ENCODE measurements around the gene AFMID.

GRCh38 chr17:78240012-78240655, 53.0 kb downstream of the AFMID start:
- TF ChIP-seq, protein P1, sequence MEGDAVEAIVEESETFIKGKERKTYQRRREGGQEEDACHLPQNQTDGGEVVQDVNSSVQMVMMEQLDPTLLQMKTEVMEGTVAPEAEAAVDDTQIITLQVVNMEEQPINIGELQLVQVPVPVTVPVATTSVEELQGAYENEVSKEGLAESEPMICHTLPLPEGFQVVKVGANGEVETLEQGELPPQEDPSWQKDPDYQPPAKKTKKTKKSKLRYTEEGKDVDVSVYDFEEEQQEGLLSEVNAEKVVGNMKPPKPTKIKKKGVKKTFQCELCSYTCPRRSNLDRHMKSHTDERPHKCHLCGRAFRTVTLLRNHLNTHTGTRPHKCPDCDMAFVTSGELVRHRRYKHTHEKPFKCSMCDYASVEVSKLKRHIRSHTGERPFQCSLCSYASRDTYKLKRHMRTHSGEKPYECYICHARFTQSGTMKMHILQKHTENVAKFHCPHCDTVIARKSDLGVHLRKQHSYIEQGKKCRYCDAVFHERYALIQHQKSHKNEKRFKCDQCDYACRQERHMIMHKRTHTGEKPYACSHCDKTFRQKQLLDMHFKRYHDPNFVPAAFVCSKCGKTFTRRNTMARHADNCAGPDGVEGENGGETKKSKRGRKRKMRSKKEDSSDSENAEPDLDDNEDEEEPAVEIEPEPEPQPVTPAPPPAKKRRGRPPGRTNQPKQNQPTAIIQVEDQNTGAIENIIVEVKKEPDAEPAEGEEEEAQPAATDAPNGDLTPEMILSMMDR (IDR thresholded peaks at IDR 0.05): no peak
- TF ChIP-seq POLR2A (IDR thresholded peaks at IDR 0.05) (no peak), POLR2AphosphoS5 (IDR thresholded peaks at IDR 0.05; ENCODE audit: insufficient read depth in 1 of 2, low read depth in 1 of 2) (no peak)
